GM23338 (cell line): ENCODE measurements around the gene SH3BP4. TPM values are rescaled to one million over a fixed set of nuclear protein-coding genes. Genes with fewer than 3 reads are reported as not detected.
"Not testable (repeated sequence)": the region's sequence is repeated elsewhere in the genome, so short reads cannot be mapped to it uniquely, and the experiment has no call there.

Experiments used
- ATAC-seq: fragments of 200-7000 bp; cut with Tn5 transposase; 3 replicates; pipeline ENCODE4 v1.9.1; 2020
- DNase-seq: peaks from one replicate; pipeline ENCODE4 v3.0.0-alpha.2; 2015; ENCODE audit warnings: low spot score
- H2AFZ ChIP-seq: fragments of 200-600 bp; sonication (generic); 2 replicates; pipeline ENCODE4 v1.8.0; 2016; ENCODE audit warnings: antibody characterized with exemption, mild to moderate bottlenecking, moderate library complexity
- H3F3A ChIP-seq: fragments of 200-600 bp; sonication (generic); replicated peaks from 2 replicates; pipeline ENCODE4 v1.8.0; 2017; ENCODE audit warnings: antibody characterized with exemption, mixed run types, low read depth
- H3K27ac ChIP-seq: fragments of 200-600 bp; sonication (generic); 2 replicates; pipeline ENCODE4 v1.6.1; 2016; ENCODE audit warnings: low read depth
- H3K27me3 ChIP-seq: fragments of 200-600 bp; sonication (generic); 2 replicates; pipeline ENCODE4 v1.8.0; 2016; ENCODE audit warnings: mild to moderate bottlenecking, mixed run types, moderate library complexity; ENCODE audit not compliant: insufficient read depth
- H3K36me3 ChIP-seq: fragments of 200-600 bp; sonication (generic); 2 replicates; pipeline ENCODE4 v1.8.0; 2016; ENCODE audit warnings: mild to moderate bottlenecking; ENCODE audit not compliant: insufficient read depth
- H3K4me1 ChIP-seq: fragments of 200-600 bp; sonication (generic); 2 replicates; pipeline ENCODE4 v1.8.0; 2016; ENCODE audit warnings: mild to moderate bottlenecking, moderate library complexity; ENCODE audit not compliant: insufficient read depth
- H3K4me2 ChIP-seq: fragments of 200-600 bp; sonication (generic); 2 replicates; pipeline ENCODE4 v1.7.1; 2017; ENCODE audit warnings: mixed run types
- H3K4me3 ChIP-seq: fragments of 200-600 bp; sonication (generic); 2 replicates; pipeline ENCODE4 v1.6.1; 2016; ENCODE audit warnings: mixed run types
- H3K79me2 ChIP-seq: fragments of 200-600 bp; sonication (generic); replicated peaks from 2 replicates; pipeline ENCODE4 v1.8.0; 2017; ENCODE audit warnings: mild to moderate bottlenecking; ENCODE audit not compliant: insufficient read depth
- H3K9me2 ChIP-seq: fragments of 200-600 bp; sonication (generic); 2 replicates; pipeline ENCODE4 v1.8.0; 2017; ENCODE audit not compliant: insufficient read depth
- H4K20me1 ChIP-seq: fragments of 200-600 bp; sonication (generic); replicated peaks from 2 replicates; pipeline ENCODE4 v1.8.0; 2017; ENCODE audit warnings: mild to moderate bottlenecking; ENCODE audit not compliant: insufficient read depth
- H3K27ac Mint-ChIP-seq: 2 replicates; pipeline ENCODE4 v1.8.0; 2020; ENCODE audit warnings: inconsistent platforms, mild to moderate bottlenecking, moderate library complexity, mixed read lengths
- H3K27me3 Mint-ChIP-seq: 3 replicates; pipeline ENCODE4 v1.8.0; 2022; ENCODE audit warnings: low read depth, mild to moderate bottlenecking, moderate library complexity, mixed read lengths, inconsistent platforms; ENCODE audit not compliant: insufficient read depth, poor library complexity
- H3K36me3 Mint-ChIP-seq: 3 replicates; pipeline ENCODE4 v1.8.0; 2021; ENCODE audit warnings: low read depth, mild to moderate bottlenecking, inconsistent platforms, moderate library complexity, mixed read lengths
- H3K4me1 Mint-ChIP-seq: 3 replicates; pipeline ENCODE4 v1.8.0; 2020; ENCODE audit warnings: mild to moderate bottlenecking, inconsistent platforms, mixed read lengths
- H3K4me3 Mint-ChIP-seq: 3 replicates; pipeline ENCODE4 v1.8.0; 2021; ENCODE audit warnings: moderate library complexity, mild to moderate bottlenecking, inconsistent platforms, mixed read lengths
- H3K9me3 Mint-ChIP-seq: 3 replicates; pipeline ENCODE4 v1.8.0; 2020; ENCODE audit warnings: moderate library complexity, mild to moderate bottlenecking, inconsistent platforms, mixed read lengths
- CREB1 ChIP-seq: fragments of 250-450 bp; sonication (Bioruptor Pico); IDR thresholded peaks from 2 replicates; pipeline ENCODE4 v1.5.0; 2020; ENCODE audit warnings: low read depth, mild to moderate bottlenecking, moderate library complexity
- EZH2phosphoT487 ChIP-seq: fragments of 200-600 bp; sonication (generic); IDR thresholded peaks from one replicate; pipeline ENCODE4 v1.8.1; 2018; ENCODE audit warnings: antibody characterized with exemption; ENCODE audit not compliant: unreplicated experiment
- JUNB ChIP-seq: IDR thresholded peaks from one replicate; pipeline ENCODE4 v1.6.1; 2016; ENCODE audit warnings: antibody characterized with exemption; ENCODE audit not compliant: unreplicated experiment
- NANOG ChIP-seq: IDR thresholded peaks from 2 replicates; pipeline ENCODE4 v1.6.1; 2016; ENCODE audit warnings: antibody characterized with exemption, borderline replicate concordance
- POLR2AphosphoS5 ChIP-seq: IDR thresholded peaks from 2 replicates; pipeline ENCODE4 v1.6.1; 2016; ENCODE audit warnings: antibody characterized with exemption, low read depth
- STAT1 ChIP-seq: IDR thresholded peaks from one replicate; pipeline ENCODE4 v1.6.1; 2016; ENCODE audit warnings: antibody characterized with exemption; ENCODE audit not compliant: unreplicated experiment
- ZNF114 ChIP-seq: fragments of 250-450 bp; sonication (Bioruptor Pico); IDR thresholded peaks from 2 replicates; pipeline ENCODE4 v1.5.0; 2020; ENCODE audit warnings: mild to moderate bottlenecking, moderate library complexity
- ZNF331 ChIP-seq: fragments of 250-450 bp; sonication (Bioruptor Pico); IDR thresholded peaks from 2 replicates; pipeline ENCODE4 v1.5.0; 2020; ENCODE audit warnings: low read depth, mild to moderate bottlenecking, moderate library complexity
- polyA plus RNA-seq: library from polyadenylated mRNA; unstranded; fragments of >200 nt; fragmentation: Nextera tagmentation; extraction: Ambion mirVana; gene quantifications from 2 replicates; pipeline ENCODE4 v1.2.1, GENCODE V29; 2016
- total RNA-seq: library from RNA; depleted of rRNA; stranded (reverse); fragments of >200 nt; shearing (Covaris generic); gene quantifications from 2 replicates; pipeline ENCODE4 v1.2.3, GENCODE V29; 2014
- TF ChIP-seq, protein P1 (sequence below): IDR thresholded peaks from one replicate; pipeline ENCODE4 v1.6.1; 2018; ENCODE audit warnings: antibody characterized with exemption; ENCODE audit not compliant: unreplicated experiment
- TF ChIP-seq, protein P2 (sequence below): IDR thresholded peaks from 2 replicates; pipeline ENCODE4 v1.6.1; 2016; ENCODE audit warnings: antibody characterized with exemption
- TF ChIP-seq, protein P3 (sequence below): fragments of 250-450 bp; sonication (Bioruptor Pico); IDR thresholded peaks from 2 replicates; pipeline ENCODE4 v1.5.0; 2020; ENCODE audit warnings: mild to moderate bottlenecking, moderate library complexity

The SH3BP4 gene
- total and polyA plus RNA-seq, 2 experiments from 2014 or later, result 15.6 to 50.9 TPM

- not testable (repeated sequence) for H3K4me1 ChIP-seq, H3K27me3 Mint-ChIP-seq, H2AFZ ChIP-seq, H3K9me2 ChIP-seq, H3K27me3 ChIP-seq, H3K27ac Mint-ChIP-seq, H3K4me2 ChIP-seq, H3K4me3 ChIP-seq, ATAC-seq, H3K4me3 Mint-ChIP-seq, H3K36me3 ChIP-seq, H3K27ac ChIP-seq, DNase-seq, H3K9me3 Mint-ChIP-seq, H3F3A ChIP-seq
- H3K79me2 ChIP-seq, result peaks cover 95% of the 10 kb centered on the region
- peaks cover 15% of the 10 kb centered on the region for H4K20me1 ChIP-seq
- peaks cover 12% of the 10 kb centered on the region for H3K4me1 Mint-ChIP-seq
- peaks cover 14% of the 10 kb centered on the region for H3K36me3 Mint-ChIP-seq
These were observed 68.3 kb downstream of the SH3BP4 start for GRCh38 chr2:235020141-235020540.

GRCh38 chr2:235021752-235022151, 69.9 kb downstream of the SH3BP4 start:
- Histone ChIP-seq H3K79me2 (peaks cover 97% of the 10 kb centered on the region), H3K27ac (no peak overlapping the region), H4K20me1 (peaks cover 15% of the 10 kb centered on the region), H3K4me2 (no peak overlapping the region), H3K27me3 (no peaks in the 10 kb centered on the region), H3K4me3 (no peak overlapping the region), H3F3A (no peaks in the 10 kb centered on the region), H3K4me1 (no peaks in the 10 kb centered on the region; the same call in 1 of the 2 replicates), H2AFZ (no peak overlapping the region), H3K36me3 (no peaks in the 10 kb centered on the region), H3K9me2 (no peaks in the 10 kb centered on the region)
- no peak for DNase-seq
- Mint-ChIP-seq H3K36me3 (peaks cover 5% of the 10 kb centered on the region; the same call in 2 of the 3 replicates), H3K27me3 (peaks cover 3% of the 10 kb centered on the region), H3K27ac (no peak overlapping the region), H3K4me1 (peaks cover 24% of the 10 kb centered on the region), H3K4me3 (no peak overlapping the region), H3K9me3 (no peaks in the 10 kb centered on the region)
- TF ChIP-seq STAT1 (no peak), EZH2phosphoT487 (no peak), CREB1 (CRISPR knock-in tag) (no peak), NANOG (no peak), POLR2AphosphoS5 (no peak), JUNB (no peak), ZNF331 (CRISPR knock-in tag) (no peak), ZNF114 (CRISPR knock-in tag) (no peak)
- TF ChIP-seq, protein P1, sequence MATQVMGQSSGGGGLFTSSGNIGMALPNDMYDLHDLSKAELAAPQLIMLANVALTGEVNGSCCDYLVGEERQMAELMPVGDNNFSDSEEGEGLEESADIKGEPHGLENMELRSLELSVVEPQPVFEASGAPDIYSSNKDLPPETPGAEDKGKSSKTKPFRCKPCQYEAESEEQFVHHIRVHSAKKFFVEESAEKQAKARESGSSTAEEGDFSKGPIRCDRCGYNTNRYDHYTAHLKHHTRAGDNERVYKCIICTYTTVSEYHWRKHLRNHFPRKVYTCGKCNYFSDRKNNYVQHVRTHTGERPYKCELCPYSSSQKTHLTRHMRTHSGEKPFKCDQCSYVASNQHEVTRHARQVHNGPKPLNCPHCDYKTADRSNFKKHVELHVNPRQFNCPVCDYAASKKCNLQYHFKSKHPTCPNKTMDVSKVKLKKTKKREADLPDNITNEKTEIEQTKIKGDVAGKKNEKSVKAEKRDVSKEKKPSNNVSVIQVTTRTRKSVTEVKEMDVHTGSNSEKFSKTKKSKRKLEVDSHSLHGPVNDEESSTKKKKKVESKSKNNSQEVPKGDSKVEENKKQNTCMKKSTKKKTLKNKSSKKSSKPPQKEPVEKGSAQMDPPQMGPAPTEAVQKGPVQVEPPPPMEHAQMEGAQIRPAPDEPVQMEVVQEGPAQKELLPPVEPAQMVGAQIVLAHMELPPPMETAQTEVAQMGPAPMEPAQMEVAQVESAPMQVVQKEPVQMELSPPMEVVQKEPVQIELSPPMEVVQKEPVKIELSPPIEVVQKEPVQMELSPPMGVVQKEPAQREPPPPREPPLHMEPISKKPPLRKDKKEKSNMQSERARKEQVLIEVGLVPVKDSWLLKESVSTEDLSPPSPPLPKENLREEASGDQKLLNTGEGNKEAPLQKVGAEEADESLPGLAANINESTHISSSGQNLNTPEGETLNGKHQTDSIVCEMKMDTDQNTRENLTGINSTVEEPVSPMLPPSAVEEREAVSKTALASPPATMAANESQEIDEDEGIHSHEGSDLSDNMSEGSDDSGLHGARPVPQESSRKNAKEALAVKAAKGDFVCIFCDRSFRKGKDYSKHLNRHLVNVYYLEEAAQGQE, result no peak
- TF ChIP-seq, protein P2, sequence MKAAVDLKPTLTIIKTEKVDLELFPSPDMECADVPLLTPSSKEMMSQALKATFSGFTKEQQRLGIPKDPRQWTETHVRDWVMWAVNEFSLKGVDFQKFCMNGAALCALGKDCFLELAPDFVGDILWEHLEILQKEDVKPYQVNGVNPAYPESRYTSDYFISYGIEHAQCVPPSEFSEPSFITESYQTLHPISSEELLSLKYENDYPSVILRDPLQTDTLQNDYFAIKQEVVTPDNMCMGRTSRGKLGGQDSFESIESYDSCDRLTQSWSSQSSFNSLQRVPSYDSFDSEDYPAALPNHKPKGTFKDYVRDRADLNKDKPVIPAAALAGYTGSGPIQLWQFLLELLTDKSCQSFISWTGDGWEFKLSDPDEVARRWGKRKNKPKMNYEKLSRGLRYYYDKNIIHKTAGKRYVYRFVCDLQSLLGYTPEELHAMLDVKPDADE, result no peak
- TF ChIP-seq, protein P3, sequence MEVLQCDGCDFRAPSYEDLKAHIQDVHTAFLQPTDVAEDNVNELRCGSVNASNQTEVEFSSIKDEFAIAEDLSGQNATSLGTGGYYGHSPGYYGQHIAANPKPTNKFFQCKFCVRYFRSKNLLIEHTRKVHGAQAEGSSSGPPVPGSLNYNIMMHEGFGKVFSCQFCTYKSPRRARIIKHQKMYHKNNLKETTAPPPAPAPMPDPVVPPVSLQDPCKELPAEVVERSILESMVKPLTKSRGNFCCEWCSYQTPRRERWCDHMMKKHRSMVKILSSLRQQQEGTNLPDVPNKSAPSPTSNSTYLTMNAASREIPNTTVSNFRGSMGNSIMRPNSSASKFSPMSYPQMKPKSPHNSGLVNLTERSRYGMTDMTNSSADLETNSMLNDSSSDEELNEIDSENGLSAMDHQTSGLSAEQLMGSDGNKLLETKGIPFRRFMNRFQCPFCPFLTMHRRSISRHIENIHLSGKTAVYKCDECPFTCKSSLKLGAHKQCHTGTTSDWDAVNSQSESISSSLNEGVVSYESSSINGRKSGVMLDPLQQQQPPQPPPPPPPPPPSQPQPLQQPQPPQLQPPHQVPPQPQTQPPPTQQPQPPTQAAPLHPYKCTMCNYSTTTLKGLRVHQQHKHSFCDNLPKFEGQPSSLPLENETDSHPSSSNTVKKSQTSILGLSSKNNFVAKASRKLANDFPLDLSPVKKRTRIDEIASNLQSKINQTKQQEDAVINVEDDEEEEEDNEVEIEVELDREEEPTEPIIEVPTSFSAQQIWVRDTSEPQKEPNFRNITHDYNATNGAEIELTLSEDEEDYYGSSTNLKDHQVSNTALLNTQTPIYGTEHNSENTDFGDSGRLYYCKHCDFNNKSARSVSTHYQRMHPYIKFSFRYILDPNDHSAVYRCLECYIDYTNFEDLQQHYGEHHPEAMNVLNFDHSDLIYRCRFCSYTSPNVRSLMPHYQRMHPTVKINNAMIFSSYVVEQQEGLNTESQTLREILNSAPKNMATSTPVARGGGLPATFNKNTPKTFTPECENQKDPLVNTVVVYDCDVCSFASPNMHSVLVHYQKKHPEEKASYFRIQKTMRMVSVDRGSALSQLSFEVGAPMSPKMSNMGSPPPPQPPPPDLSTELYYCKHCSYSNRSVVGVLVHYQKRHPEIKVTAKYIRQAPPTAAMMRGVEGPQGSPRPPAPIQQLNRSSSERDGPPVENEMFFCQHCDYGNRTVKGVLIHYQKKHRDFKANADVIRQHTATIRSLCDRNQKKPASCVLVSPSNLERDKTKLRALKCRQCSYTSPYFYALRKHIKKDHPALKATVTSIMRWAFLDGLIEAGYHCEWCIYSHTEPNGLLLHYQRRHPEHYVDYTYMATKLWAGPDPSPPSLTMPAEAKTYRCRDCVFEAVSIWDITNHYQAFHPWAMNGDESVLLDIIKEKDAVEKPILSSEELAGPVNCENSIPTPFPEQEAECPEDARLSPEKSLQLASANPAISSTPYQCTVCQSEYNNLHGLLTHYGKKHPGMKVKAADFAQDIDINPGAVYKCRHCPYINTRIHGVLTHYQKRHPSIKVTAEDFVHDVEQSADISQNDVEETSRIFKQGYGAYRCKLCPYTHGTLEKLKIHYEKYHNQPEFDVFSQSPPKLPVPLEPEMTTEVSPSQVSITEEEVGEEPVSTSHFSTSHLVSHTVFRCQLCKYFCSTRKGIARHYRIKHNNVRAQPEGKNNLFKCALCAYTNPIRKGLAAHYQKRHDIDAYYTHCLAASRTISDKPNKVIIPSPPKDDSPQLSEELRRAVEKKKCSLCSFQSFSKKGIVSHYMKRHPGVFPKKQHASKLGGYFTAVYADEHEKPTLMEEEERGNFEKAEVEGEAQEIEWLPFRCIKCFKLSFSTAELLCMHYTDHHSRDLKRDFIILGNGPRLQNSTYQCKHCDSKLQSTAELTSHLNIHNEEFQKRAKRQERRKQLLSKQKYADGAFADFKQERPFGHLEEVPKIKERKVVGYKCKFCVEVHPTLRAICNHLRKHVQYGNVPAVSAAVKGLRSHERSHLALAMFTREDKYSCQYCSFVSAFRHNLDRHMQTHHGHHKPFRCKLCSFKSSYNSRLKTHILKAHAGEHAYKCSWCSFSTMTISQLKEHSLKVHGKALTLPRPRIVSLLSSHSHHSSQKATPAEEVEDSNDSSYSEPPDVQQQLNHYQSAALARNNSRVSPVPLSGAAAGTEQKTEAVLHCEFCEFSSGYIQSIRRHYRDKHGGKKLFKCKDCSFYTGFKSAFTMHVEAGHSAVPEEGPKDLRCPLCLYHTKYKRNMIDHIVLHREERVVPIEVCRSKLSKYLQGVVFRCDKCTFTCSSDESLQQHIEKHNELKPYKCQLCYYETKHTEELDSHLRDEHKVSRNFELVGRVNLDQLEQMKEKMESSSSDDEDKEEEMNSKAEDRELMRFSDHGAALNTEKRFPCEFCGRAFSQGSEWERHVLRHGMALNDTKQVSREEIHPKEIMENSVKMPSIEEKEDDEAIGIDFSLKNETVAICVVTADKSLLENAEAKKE (CRISPR knock-in tag), result no peak
- no peak for ATAC-seq
